Activated T-cell treated with anti-CD3 and anti-CD28 coated beads, Interleukin-2, amount 50 U/mL, for 24 hours (primary cell): ENCODE data around the gene CHCHD5.
A peak's percentile ranks its signal among the peaks of the same experiment; 100 is the strongest.

Source experiments
- DNase-seq: peaks from one replicate; pipeline ENCODE4 v3.0.0-alpha.2; 2020
- H3K27ac Mint-ChIP-seq: 2 replicates; pipeline ENCODE4 v1.8.0; 2020; ENCODE audit warnings: mild to moderate bottlenecking, mixed read lengths
- H3K27me3 Mint-ChIP-seq: 2 replicates; pipeline ENCODE4 v1.8.0; 2020; ENCODE audit warnings: mixed read lengths
- H3K36me3 Mint-ChIP-seq: 2 replicates; pipeline ENCODE4 v1.8.0; 2020; ENCODE audit warnings: low read depth, mixed read lengths
- H3K4me1 Mint-ChIP-seq: 2 replicates; pipeline ENCODE4 v1.8.0; 2020; ENCODE audit warnings: low read depth, mixed read lengths
- H3K4me3 Mint-ChIP-seq: 2 replicates; pipeline ENCODE4 v1.8.0; 2020; ENCODE audit warnings: mild to moderate bottlenecking, moderate library complexity, mixed read lengths
- H3K9me3 Mint-ChIP-seq: 2 replicates; pipeline ENCODE4 v1.8.0; 2020; ENCODE audit warnings: mixed read lengths

The CHCHD5 gene

DNA sequence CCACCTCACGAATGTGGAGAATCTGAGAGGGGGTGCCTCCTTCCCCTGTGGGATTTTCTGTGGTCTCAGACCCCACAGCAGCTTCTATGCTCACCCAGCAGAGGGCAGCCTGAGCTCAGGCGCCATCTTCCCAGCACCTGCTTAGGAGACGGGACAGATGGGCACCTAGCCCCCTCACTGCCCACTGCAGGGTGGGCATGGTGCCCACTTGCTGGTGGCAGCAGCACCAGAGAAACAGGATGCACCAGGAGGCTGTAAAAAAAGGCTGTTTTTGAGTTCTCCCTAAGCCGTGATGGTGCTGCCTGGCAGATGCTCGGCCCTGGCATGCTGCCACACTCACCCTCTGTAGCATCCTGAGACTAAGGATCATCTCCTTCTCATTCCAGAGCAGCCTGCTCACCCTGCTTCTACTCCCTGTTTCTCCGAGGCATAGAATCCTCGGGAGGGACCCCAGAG, 42.2 kb downstream of the CHCHD5 start:
- H3K36me3 Mint-ChIP-seq, result no peaks in the 10 kb centered on the region
- H3K4me1 Mint-ChIP-seq, result peaks cover 69% of the 10 kb centered on the region
- no peaks in the 10 kb centered on the region for H3K9me3 Mint-ChIP-seq
- peak overlapping the region; percentile 84 for H3K27ac Mint-ChIP-seq
- DNase-seq, result peak; percentile 78
- H3K27me3 Mint-ChIP-seq, result peaks cover 5% of the 10 kb centered on the region
- H3K4me3 Mint-ChIP-seq, result peak overlapping the region; percentile 47

DNA sequence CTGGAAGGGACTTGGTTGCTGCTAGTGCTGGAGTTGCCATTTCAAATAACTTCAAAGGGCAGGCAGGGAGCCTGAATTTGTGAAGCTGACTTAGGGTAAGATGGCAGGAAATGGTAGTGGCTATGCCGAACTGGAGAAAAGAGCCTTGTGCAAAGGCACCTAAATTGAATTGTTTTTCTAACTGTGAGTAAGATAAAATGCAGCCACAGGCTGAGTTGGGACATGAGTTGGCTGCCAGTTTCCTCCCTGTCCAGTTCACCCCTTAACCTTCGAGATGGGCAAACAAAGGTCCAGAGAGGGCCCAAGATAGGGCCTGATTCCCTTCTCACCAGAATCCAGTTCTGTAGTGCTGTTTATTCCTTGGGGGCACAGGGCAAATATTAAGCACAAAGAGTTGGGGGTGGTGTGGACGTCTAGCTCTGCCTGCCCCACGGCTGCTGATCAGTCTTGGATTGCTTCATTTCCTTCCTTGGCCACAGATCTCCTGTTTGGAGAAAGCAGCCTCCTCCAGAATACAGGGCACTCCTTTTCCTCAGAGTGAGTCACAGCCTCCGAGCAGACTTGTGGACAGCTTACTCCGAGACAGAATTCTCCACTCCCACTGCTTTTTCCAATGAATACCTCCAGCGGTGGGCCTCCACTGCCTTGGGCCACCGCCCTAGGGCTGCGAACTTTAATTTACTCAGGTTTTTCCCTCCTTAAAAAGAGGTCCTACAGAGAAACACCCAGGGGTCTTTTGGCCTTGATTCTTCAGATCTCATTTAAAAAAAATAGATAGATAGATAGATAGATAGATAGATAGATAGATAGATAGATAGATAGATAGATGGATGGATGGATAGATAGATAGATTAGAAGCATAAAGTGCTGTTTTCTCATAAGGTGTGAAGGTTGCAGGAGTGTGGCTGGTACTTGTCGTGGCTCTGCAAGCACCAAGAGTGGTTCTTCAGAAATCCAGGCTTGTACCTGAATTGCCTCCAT, 42.9 kb downstream of the CHCHD5 start:
- Mint-ChIP-seq H3K4me3 (peak overlapping the region; percentile 47), H3K27ac (peak overlapping the region; percentile 84), H3K27me3 (peaks cover 8% of the 10 kb centered on the region), H3K36me3 (no peaks in the 10 kb centered on the region), H3K9me3 (no peaks in the 10 kb centered on the region), H3K4me1 (peaks cover 75% of the 10 kb centered on the region)
- DNase-seq, result no peak

DNA sequence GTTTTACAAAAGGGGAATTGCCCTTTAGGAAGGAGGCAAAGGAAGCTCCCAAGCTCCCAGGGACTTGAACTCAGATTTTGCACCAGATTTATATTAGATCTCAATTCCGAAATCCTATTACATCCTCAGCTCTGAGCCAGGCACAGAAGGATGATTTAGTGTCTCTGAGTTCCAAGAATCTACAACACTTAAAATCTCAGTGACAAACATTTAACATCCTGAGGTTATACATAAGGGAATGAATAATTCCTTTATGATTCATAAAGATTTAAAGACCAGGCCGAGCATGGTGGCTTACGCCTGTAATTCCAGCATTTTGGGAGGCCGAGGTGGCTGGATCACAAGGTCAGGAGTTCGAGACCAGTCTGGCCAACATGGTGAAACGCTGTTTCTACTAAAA, 44.8 kb downstream of the CHCHD5 start:
- Mint-ChIP-seq H3K9me3 (no peaks in the 10 kb centered on the region), H3K27me3 (peaks cover 12% of the 10 kb centered on the region), H3K36me3 (no peaks in the 10 kb centered on the region), H3K4me3 (no peak overlapping the region), H3K4me1 (peaks cover 83% of the 10 kb centered on the region), H3K27ac (no peak overlapping the region)
- DNase-seq, result no peak

DNA sequence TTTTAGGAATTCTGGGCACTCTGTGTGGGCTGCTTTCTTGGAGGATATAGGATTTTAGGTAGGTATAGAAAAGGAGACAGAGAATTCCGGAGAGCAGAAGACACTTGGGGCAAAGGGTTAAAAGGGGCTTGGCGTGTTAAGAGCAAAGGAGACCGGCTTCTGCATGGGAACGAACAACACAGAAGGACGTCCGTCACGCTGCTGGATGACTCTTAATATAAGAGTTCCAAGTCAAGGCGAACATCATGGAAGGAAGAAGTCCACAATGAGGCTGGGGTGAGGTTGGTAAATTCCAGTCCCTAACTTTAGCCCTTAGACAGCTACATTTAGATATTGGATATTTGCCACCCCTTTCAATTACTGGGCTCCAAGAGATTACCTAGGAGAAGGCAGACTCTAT, 45.4 kb downstream of the CHCHD5 start:
- peaks cover 17% of the 10 kb centered on the region for H3K27me3 Mint-ChIP-seq
- no peak overlapping the region for H3K27ac Mint-ChIP-seq
- DNase-seq, result no peak
- no peak overlapping the region for H3K4me3 Mint-ChIP-seq
- peaks cover 83% of the 10 kb centered on the region for H3K4me1 Mint-ChIP-seq
- H3K36me3 Mint-ChIP-seq, result no peaks in the 10 kb centered on the region
- H3K9me3 Mint-ChIP-seq, result no peaks in the 10 kb centered on the region

DNA sequence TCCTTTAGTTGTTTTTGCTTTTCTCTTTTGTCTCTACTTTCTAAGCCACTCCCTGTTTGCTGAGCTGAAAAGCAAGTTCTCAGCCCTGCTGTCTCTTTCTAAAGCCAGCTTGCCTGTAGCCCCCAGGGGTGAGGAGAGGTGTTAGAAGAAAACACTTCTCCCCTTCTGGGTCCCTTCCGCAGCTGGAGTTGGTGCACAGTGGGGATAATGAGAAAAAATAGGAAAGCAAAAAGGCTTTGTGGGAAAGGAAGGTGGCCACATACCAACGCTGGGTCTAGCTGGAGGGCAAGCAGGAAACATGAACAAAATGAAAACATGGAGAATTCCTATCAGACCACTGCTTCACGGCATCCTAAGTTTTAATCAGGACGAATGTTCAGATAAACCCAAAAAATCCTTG, 45.9 kb downstream of the CHCHD5 start:
- H3K9me3 Mint-ChIP-seq, result no peaks in the 10 kb centered on the region
- DNase-seq, result no peak
- H3K4me1 Mint-ChIP-seq, result peaks cover 86% of the 10 kb centered on the region
- H3K27me3 Mint-ChIP-seq, result peaks cover 21% of the 10 kb centered on the region
- peak overlapping the region; percentile 64 for H3K27ac Mint-ChIP-seq
- H3K36me3 Mint-ChIP-seq, result no peaks in the 10 kb centered on the region
- H3K4me3 Mint-ChIP-seq, result peak overlapping the region; percentile 60

DNA sequence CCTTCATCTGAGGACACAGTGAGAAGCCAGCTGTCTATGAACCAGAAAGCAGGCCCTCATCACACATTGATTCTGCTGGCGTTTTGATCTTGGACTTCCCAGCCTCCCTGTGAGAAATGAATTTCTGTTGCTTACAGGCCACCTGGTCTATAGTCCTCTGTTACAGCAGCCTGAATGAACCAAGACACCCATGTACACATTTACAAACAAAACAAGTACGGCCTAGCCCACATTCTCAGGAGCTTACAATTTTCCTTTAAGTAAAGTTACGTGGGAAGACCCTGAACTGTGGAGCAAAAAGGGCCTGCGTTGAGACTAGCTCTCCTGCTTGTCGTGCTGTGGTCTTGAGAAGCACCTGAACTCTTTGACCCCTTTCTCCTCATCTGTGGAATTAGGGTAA, 49.3 kb downstream of the CHCHD5 start:
- no peak overlapping the region for H3K4me3 Mint-ChIP-seq
- H3K36me3 Mint-ChIP-seq, result no peaks in the 10 kb centered on the region
- H3K4me1 Mint-ChIP-seq, result peaks cover 80% of the 10 kb centered on the region
- DNase-seq, result no peak
- no peaks in the 10 kb centered on the region for H3K9me3 Mint-ChIP-seq
- H3K27me3 Mint-ChIP-seq, result peaks cover 28% of the 10 kb centered on the region
- H3K27ac Mint-ChIP-seq, result no peak overlapping the region

DNA sequence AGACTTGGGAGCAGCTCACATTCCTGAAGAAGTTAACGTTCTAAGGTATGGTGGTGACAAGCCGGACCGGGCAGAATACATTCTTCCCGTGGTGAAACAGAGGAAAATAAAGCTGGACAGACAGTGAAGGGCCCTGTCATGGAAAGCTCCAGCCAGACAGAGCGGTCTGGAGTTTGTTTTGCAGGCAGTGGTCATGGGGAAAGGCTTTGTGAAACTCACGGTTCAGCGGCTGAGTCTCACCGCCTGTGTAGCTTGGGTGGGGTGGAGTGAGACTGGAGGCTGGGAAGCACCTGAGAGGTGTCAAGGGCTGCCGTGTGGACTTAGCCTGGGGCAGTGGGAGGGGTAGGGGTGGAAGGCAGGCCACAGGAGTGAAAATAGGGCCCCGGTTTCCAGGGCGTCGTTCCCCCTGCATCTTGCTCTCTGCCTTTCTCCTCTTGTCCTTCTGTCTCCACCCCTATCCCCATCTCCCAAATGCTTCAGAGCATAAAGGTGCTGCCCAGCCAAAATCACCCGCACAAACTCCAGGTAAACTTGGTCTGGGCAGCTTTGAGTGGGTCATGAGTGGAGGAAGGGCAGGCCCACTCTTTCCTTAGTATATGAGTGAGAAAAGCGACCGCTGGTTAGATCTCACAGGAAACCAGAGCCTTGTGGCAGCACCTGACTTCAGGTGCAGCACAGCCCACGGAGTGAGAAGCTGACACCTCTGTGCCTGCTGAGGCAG, 49.9 kb downstream of the CHCHD5 start:
- DNase-seq, result no peak
- Mint-ChIP-seq H3K27me3 (peaks cover 28% of the 10 kb centered on the region), H3K4me1 (peaks cover 74% of the 10 kb centered on the region), H3K9me3 (no peaks in the 10 kb centered on the region), H3K36me3 (no peaks in the 10 kb centered on the region), H3K4me3 (no peak overlapping the region), H3K27ac (no peak overlapping the region)

DNA sequence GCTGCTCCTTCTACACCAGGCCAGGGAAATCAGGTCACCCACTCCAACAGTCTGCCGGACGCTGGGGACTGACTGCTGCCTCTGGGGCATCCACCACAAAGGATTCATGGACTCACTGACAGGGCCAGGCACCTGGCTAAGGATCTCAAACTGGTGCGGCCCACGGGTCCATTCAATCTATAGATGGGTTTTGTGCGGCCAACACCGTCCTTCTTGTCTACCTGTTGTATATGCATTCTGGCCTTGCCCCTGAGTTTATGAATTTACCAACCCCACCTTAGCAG, 50.4 kb downstream of the CHCHD5 start:
- peaks cover 71% of the 10 kb centered on the region for H3K4me1 Mint-ChIP-seq
- H3K27me3 Mint-ChIP-seq, result peaks cover 24% of the 10 kb centered on the region
- H3K9me3 Mint-ChIP-seq, result no peaks in the 10 kb centered on the region
- H3K36me3 Mint-ChIP-seq, result no peaks in the 10 kb centered on the region
- DNase-seq, result no peak
- H3K27ac Mint-ChIP-seq, result no peak overlapping the region
- H3K4me3 Mint-ChIP-seq, result no peak overlapping the region

DNA sequence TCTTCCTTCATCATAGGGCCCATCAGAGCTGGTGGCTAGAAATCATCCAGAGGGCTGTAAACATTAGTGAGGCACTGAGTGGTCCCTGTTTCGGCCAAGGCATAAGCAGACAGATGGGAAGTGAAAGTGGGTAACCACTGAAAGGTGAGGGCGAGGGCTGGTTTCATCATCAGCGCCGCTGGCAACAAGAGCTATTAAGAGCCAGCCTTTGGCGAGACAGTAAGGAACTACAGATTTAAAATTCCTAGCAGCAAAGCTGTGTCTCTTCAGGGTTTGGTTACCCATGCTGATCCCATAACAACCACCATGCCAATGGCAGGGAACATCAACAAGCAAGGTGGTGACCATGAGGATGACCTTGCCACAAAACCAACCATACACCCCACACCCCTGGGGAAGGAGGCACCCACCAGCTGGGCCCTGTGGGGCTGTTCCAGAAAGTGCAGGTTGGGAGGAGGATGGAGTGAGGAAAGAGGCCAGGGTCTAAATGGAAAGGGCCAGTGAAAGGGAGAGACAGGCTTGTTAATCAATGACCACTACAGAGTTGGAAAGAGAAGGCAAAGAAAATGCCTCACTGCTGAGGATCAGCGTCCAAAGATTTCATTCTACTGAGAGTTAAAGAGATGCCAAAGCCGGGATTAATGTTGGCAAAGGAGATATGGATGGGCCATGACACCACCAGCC, 52.3 kb downstream of the CHCHD5 start:
- Mint-ChIP-seq H3K27ac (no peak overlapping the region), H3K4me1 (peaks cover 66% of the 10 kb centered on the region), H3K27me3 (peaks cover 23% of the 10 kb centered on the region), H3K4me3 (no peak overlapping the region), H3K9me3 (no peaks in the 10 kb centered on the region), H3K36me3 (no peaks in the 10 kb centered on the region)
- DNase-seq, result peak; percentile 54

DNA sequence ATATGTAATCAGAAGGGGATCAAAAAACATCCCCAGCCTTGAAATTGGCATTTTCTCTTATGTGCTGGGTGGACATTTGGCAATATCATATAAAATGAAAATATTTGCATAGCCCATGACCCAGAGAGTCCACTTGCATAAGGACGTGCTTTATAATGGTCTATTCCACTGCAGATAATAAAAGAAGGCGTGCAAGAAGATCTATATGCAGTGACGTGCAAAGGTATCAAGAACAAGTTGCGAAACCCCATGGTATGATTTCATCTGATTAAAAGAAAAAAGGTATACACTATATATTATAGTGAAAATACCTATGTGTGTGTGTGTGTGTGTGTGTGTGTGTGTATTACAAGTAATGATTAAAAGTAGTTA, 52.9 kb downstream of the CHCHD5 start:
- Mint-ChIP-seq H3K4me3 (no peak overlapping the region), H3K9me3 (no peaks in the 10 kb centered on the region), H3K27ac (no peak overlapping the region), H3K27me3 (peaks cover 20% of the 10 kb centered on the region), H3K36me3 (no peaks in the 10 kb centered on the region), H3K4me1 (peaks cover 61% of the 10 kb centered on the region)
- DNase-seq, result no peak
